NCI-H2196 treated with DMSO at 0.1 percent for 48 hours (cell line): ENCODE results near the gene LPIN3.

Experiments used
- DNase-seq: peaks from one replicate; lab custom pipeline; 2025; ENCODE audit not compliant: unreplicated experiment; lab: John Stamatoyannopoulos, UW

The LPIN3 gene

DNA sequence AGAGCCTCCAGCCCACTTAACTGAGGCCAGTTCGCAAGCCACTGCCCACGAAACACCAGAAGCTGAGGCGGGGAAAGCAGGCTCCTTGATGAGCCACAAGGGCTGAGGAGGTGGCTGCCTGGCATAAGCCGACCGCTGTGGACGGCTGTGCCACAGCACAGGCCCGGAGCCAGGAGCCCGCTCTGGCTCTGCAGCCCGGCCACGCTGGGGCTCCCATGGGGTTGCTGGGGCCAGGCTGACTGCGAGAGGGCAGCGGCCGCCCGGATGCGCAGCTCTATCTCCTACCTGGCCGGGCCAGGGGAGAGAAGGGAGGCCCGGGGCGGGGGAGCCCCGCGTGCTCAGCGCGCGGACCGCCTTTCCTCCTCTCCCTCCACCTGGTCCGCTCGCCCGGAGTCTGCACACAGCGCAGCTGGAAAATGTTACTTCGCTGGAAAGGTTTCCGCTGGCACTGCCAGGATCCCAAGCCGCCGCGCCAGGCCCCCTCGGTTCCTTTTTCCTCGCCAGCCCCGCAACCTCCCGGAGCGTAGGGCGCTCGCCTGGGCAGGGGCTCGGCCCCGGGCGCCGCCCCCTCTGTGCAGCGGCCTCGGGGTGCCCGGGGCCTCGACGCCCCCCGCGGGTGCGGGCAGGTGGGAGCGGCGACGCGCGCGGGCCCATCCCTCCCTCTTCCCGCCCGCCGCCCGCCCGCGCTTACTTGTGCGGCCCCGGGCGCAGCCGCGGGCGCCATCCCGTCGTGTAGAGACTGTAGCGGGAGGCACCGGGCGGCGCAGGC, 25.3 kb downstream of the LPIN3 start:
- no peak for DNase-seq

- no peak for DNase-seq
Observed at GRCh38 chr20:41366546-41367392, 26.1 kb downstream of the LPIN3 start, which contains the start of gene EMILIN3. EMILIN3 (minus strand) TSS chr20:41366818; CDS start chr20:41366634, 184 bp downstream.

DNA sequence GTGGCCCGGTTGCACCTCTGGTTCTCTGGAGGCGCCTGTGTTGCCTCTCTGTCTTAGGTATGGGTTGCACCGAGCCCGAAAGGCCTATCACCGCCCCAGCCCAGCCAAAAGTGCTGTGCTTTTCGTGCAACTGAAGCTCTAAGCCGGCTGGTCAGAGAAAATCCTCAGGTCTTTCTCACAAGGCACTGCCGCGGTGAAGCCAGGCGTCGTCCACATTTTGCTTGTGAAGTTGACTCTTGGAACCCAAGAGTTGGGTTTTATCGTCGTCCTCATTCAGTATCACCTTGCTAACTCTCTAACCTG, 26.7 kb downstream of the LPIN3 start:
- no peak for DNase-seq

DNA sequence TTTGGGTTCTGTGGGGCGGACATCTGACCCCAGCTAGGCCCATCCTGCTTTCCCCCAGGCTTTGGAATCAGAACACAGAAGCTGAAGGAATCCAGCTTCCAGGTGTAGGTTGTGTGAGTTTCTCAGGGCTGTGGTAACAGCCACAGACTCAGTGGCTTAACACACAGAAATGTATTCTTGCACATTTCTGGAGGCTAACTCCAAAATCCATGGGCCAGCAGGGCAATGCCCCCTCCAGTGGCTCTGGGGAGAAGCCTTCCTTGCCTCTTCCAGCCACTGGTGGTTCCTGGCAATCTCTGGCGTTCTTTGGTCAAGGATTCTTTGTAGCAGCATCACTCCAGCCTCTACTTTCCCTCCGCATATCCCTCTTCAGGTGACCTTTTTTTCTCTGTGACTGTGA, 27.3 kb downstream of the LPIN3 start:
- DNase-seq: no peak

- no peak for DNase-seq
Observed at GRCh38 chr20:41369673-41370072, 29.1 kb downstream of the LPIN3 start.

DNA sequence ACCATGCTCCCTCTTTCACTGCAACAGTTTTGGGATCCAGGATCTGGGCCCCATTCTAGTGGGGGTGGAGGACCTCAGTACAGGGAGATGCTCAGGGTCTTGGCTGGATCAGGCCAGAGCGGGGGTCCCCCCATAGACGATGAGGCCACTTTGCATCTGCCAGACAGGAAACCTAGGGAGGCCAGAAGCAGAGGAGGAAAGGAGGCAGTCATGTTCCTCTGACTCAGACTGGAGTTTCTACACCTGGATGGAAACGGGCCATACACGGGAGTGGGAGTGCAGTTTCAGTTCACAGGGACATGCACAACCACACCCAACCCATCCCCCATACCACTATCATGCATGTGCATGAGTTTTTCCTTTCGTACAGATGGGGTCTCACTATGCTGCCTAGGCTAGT, 29.6 kb downstream of the LPIN3 start:
- no peak for DNase-seq

DNA sequence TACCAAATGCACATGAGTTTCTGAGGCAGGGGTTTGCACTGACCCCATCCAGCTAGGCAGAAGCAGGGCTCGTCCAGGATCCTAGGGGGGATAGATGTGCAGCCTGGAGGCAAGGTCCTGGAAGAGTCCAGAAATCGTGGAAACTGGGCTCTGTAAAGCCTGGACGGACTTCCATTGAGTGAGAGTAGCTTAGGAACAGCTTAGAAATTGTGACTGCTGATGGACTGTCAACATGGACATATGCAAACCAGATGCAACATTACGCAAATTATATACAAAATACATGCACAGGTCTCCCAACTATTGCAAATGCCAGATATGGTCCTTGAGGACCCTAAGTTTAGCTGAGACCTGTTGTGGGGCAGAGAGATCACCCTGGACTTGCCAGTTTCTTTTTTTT, 30.8 kb downstream of the LPIN3 start:
- DNase-seq: no peak

- DNase-seq: no peak
Observed at GRCh38 chr20:41373251-41373783, 32.7 kb downstream of the LPIN3 start.

GRCh38 chr20:41373931-41374920, 33.6 kb downstream of the LPIN3 start:
- DNase-seq: no peak

- DNase-seq: no peak
Observed at GRCh38 chr20:41375846-41376245, 35.2 kb downstream of the LPIN3 start.

DNA sequence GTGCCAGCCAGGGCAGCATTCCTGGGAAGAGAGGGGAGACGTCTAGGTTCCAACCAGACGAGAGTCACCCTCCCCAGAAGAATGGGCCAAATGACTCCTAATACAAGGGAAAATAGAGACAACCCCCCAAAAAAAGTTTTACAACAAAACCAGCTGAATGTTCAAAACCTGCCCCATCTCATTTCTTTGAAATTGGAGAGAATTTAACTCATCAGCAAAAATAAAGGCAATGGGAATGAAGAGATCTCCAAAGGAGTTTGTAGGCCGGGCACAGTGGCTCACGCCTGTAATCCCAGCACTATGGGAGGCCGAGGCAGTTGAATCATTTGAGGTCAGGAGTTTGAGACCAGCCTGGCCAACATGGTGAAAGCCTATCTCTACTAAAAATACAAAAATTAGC, 35.7 kb downstream of the LPIN3 start:
- DNase-seq: no peak

GRCh38 chr20:41377275-41377674, 36.7 kb downstream of the LPIN3 start:
- DNase-seq: no peak

GRCh38 chr20:41379551-41379950, 38.9 kb downstream of the LPIN3 start:
- no peak for DNase-seq

DNA sequence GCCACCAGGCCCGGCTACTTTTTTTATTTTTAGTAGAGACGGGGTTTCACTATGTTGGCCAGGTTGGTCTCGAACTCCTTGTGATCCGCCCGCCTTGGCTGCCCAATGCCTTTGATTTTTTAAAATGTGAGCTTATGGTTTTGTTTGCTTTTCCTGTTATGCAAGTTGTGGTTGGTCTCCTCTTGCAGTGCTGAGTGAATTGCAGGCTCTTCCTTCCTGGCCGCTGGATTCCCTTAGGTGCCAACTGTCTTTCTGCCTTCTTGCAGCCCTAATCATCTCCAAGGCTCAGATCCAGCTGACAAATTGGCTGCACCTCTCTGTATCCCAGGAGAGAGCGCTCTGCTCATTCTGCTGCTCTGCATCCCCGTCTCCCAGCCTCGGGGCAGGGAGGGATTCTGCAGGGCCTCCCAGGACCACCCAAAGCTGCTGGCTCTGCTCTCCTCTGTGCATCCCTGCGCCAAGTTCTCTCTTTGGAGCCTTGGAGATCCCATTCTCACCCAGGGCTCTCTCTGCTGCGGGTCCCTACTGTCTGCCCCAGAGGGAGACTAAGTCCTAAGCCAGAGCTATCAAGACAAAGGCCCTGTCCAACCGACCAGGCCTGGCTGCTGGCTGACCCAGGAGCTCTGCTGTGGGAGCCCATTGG, 40.1 kb downstream of the LPIN3 start:
- no peak for DNase-seq

GRCh38 chr20:41382791-41383305, 42.2 kb downstream of the LPIN3 start:
- DNase-seq: no peak

DNA sequence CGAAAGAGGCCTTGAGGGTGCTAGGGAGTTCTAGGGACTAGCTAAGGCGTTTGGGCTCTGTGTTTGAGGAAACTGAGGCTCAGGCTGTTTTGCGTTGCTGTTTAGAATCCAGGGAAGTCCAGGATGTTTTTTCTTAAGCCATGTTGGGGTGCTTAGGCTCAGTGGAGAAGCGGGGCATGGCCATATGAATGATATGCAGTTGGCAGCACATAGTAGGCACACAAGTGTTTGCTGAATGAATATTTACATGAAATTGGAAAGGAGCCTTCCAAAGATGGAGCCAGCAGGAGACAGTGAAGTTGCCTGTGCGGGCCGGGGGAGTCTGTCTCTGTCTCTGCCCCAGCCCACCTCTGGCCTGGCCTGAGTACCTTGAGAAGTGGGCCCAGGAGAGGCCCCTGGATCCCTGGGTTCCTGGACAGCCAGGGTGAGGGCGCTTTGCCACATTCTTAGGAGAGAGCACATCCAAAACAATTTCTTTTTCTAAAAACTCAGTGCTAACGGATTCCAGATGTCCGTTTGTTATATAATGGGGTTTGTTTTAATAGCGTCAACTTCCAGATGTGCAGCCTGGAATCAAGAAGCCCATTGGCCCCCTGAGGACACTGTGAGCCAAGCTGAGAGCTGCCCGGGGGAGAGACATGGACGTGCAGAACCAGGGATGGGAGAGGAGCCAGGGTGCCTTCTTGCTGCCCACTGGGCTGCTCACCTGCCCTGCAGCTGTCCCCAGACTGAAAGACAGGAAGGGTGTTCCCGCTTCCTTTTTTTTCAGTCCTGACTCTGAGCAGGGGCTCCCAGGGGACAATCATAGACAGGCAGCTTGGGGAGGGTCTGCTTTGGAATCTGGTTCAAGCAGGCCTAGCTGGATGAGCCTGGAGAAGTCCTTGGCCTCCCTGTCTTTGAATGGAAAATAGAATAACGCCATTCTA, 46.1 kb downstream of the LPIN3 start:
- no peak for DNase-seq

DNA sequence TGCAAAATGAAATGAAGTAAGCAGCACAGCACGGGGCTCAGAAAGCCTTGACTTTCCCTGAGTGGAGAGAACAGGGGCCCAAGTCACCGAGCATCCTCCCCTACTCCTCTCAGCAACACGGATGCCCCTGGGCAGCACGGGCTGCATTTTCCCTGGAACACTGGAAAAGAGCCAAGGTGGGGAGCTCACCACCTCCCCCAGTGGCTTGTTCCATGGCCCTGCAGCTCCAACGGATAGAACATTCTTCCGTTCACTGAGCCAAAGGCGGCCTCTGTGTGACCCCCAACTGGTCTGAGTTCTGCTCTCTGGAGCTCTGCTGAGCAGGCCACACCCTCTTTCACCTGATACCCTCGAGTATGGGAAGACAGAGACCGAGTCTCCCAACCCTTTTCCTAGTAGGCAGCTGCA, 46.8 kb downstream of the LPIN3 start:
- DNase-seq: no peak

- no peak for DNase-seq
Observed at GRCh38 chr20:41390889-41391288, 50.3 kb downstream of the LPIN3 start.

DNA sequence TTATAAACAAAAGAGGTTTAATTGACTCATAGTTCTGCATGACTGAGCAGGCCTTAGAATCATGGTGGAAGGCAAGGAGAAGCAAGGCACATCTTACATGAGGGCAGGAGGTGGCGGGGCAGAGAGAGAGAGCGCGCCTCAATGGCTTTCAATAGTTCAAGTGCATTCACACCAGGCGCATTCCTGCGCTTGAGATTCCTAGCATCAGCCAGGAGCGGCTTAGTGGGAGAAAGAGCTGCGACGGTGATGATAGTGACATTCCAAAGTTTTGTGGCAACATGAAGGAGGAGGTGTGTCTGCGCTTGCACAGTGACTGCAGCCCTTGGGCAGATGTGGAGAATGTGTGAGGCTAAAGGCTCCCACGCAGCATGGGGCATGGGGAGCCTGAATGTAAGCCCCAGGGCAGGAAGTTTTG, 51.0 kb downstream of the LPIN3 start:
- DNase-seq: no peak
